T-helper 2 cell treated with Interferon-gamma antibody and Interleukin-4, amounts not matched to agents 5 μg/mL and 100 μg/mL, for 36 hours (primary cell): ENCODE measurements around the gene RPL14.

Source experiments
- DNase-seq: peaks from one replicate; pipeline ENCODE4 v3.0.0; 2021; ENCODE audit warnings: low spot score
- H3K27ac Mint-ChIP-seq: one replicate; pipeline ENCODE4 v1.8.0; 2021; ENCODE audit warnings: mild to moderate bottlenecking, mixed read lengths
- H3K27me3 Mint-ChIP-seq: one replicate; pipeline ENCODE4 v1.8.0; 2021; ENCODE audit warnings: low read depth, mixed read lengths
- H3K36me3 Mint-ChIP-seq: one replicate; pipeline ENCODE4 v1.8.0; 2021; ENCODE audit warnings: low read depth, mixed read lengths
- H3K4me1 Mint-ChIP-seq: one replicate; pipeline ENCODE4 v1.8.0; 2021; ENCODE audit warnings: low read depth, mixed read lengths
- H3K4me3 Mint-ChIP-seq: one replicate; pipeline ENCODE4 v1.8.0; 2022; ENCODE audit warnings: mild to moderate bottlenecking, moderate library complexity, mixed read lengths
- H3K9me3 Mint-ChIP-seq: one replicate; pipeline ENCODE4 v1.8.0; 2021; ENCODE audit warnings: mixed read lengths

Gene RPL14

GRCh38 chr3:40476478-40477470 lies 19.6 kb downstream of the RPL14 start, which contains the start of gene ZNF619:
TSS of gene ZNF619 (plus strand) at chr3:40477122. CDS start at chr3:40477980, 858 bp downstream.
- Mint-ChIP-seq H3K4me1 (peaks cover 23% of the 10 kb centered on the region), H3K36me3 (peaks cover 20% of the 10 kb centered on the region), H3K9me3 (no peaks in the 10 kb centered on the region), H3K27ac (peak within 1 kb of the TSS; percentile 87), H3K4me3 (peak within 1 kb of the TSS; percentile 89), H3K27me3 (peaks cover 2% of the 10 kb centered on the region)
- peak; percentile 52 for DNase-seq

GRCh38 chr3:40477666-40478065 lies 20.5 kb downstream of the RPL14 start:
- Mint-ChIP-seq H3K9me3 (no peaks in the 10 kb centered on the region), H3K27ac (peak overlapping the region; percentile 87), H3K36me3 (peaks cover 26% of the 10 kb centered on the region), H3K27me3 (peaks cover 2% of the 10 kb centered on the region), H3K4me3 (peak overlapping the region; percentile 89), H3K4me1 (peaks cover 32% of the 10 kb centered on the region)
- no peak for DNase-seq

GRCh38 chr3:40487172-40487571 lies 30.0 kb downstream of the RPL14 start:
- Mint-ChIP-seq H3K4me3 (no peak overlapping the region), H3K27me3 (no peaks in the 10 kb centered on the region), H3K9me3 (peaks cover 35% of the 10 kb centered on the region), H3K27ac (no peak overlapping the region), H3K4me1 (peaks cover 11% of the 10 kb centered on the region), H3K36me3 (peaks cover 48% of the 10 kb centered on the region)
- DNase-seq, result no peak

- H3K27ac Mint-ChIP-seq, result no peak overlapping the region
- peaks cover 28% of the 10 kb centered on the region for H3K36me3 Mint-ChIP-seq
- DNase-seq, result no peak
- no peaks in the 10 kb centered on the region for H3K4me1 Mint-ChIP-seq
- peaks cover 2% of the 10 kb centered on the region for H3K27me3 Mint-ChIP-seq
- H3K9me3 Mint-ChIP-seq, result peaks cover 29% of the 10 kb centered on the region
- no peak overlapping the region for H3K4me3 Mint-ChIP-seq
These were observed 33.8 kb downstream of the RPL14 start for GRCh38 chr3:40490916-40491315.

GRCh38 chr3:40494698-40495097 lies 37.6 kb downstream of the RPL14 start:
- Mint-ChIP-seq H3K36me3 (peaks cover 4% of the 10 kb centered on the region), H3K4me3 (no peak overlapping the region), H3K9me3 (peaks cover 5% of the 10 kb centered on the region), H3K27me3 (peaks cover 6% of the 10 kb centered on the region), H3K4me1 (no peaks in the 10 kb centered on the region), H3K27ac (no peak overlapping the region)
- DNase-seq, result no peak

- no peak for DNase-seq
- Mint-ChIP-seq H3K9me3 (no peaks in the 10 kb centered on the region), H3K4me1 (no peaks in the 10 kb centered on the region), H3K27me3 (peaks cover 6% of the 10 kb centered on the region), H3K4me3 (no peak overlapping the region), H3K27ac (no peak overlapping the region), H3K36me3 (peaks cover 1% of the 10 kb centered on the region)
These were observed 40.1 kb downstream of the RPL14 start for GRCh38 chr3:40497288-40497687.

DNA sequence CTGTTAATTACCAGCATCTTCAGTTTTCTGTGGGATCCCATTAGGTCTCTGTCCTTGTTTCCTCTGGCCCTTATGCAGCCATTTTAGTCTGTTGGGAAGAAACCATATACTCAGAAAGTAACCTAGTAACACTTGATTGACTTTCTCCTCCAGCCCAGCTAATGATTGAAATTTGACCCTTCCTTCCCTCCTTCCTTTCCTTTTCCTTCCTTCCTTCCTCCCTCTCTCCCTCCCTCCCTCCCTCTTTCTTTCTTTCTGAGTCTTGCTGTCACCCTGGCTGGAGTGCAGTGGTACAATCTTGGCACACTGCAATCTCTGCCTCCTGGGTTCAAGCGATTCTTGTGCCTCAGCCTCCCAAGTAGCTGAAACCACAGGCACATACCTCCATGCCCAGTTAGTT lies 42.8 kb downstream of the RPL14 start:
- no peaks in the 10 kb centered on the region for H3K9me3 Mint-ChIP-seq
- no peak for DNase-seq
- peaks cover 1% of the 10 kb centered on the region for H3K36me3 Mint-ChIP-seq
- H3K27ac Mint-ChIP-seq, result no peak overlapping the region
- peaks cover 8% of the 10 kb centered on the region for H3K27me3 Mint-ChIP-seq
- no peaks in the 10 kb centered on the region for H3K4me1 Mint-ChIP-seq
- H3K4me3 Mint-ChIP-seq, result no peak overlapping the region

GRCh38 chr3:40502034-40502433 lies 44.9 kb downstream of the RPL14 start:
- Mint-ChIP-seq H3K36me3 (peaks cover 1% of the 10 kb centered on the region), H3K27ac (no peak overlapping the region), H3K9me3 (no peaks in the 10 kb centered on the region), H3K4me3 (no peak overlapping the region), H3K4me1 (peaks cover 7% of the 10 kb centered on the region), H3K27me3 (peaks cover 7% of the 10 kb centered on the region)
- DNase-seq, result no peak

DNA sequence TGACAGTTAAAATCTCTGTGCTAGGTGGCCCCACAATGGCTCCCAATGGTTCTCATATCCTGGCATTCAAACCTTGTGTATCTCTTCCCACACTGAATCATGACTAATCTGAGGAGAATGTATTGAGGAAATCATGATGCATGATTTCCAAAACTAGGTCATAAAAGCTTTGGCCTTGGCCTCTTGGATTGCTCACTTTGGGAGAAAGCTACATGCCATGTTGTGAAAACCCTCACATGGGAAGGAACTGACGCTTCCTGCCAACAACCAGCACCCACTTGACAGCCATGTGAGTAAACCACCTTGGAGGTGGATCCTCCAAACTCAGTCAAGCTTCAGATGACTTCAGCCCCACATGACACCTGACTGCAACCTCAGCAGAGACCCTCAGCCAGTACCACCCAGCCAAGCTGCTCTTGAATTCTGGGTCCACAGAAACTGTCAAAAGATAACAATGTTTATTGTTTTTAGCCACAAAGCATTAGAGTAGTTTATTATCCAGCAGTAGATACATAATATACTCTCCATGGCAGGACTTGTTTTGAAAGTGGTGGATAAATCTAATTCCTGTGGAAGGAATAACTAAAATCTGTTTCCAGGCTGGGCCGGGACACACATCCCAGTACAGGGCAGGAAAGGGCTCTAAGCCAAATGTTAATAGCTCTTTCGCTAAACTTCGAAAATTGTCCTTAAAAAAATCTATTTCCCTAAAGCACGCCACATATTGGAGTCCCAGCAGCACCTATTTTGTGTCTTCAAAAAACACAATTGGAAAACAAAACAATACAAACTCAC lies 47.7 kb downstream of the RPL14 start:
- Mint-ChIP-seq H3K4me3 (peak overlapping the region; percentile 96), H3K36me3 (peaks cover 6% of the 10 kb centered on the region), H3K9me3 (no peaks in the 10 kb centered on the region), H3K4me1 (peaks cover 16% of the 10 kb centered on the region), H3K27me3 (peaks cover 2% of the 10 kb centered on the region), H3K27ac (peak overlapping the region; percentile 41)
- no peak for DNase-seq

DNA sequence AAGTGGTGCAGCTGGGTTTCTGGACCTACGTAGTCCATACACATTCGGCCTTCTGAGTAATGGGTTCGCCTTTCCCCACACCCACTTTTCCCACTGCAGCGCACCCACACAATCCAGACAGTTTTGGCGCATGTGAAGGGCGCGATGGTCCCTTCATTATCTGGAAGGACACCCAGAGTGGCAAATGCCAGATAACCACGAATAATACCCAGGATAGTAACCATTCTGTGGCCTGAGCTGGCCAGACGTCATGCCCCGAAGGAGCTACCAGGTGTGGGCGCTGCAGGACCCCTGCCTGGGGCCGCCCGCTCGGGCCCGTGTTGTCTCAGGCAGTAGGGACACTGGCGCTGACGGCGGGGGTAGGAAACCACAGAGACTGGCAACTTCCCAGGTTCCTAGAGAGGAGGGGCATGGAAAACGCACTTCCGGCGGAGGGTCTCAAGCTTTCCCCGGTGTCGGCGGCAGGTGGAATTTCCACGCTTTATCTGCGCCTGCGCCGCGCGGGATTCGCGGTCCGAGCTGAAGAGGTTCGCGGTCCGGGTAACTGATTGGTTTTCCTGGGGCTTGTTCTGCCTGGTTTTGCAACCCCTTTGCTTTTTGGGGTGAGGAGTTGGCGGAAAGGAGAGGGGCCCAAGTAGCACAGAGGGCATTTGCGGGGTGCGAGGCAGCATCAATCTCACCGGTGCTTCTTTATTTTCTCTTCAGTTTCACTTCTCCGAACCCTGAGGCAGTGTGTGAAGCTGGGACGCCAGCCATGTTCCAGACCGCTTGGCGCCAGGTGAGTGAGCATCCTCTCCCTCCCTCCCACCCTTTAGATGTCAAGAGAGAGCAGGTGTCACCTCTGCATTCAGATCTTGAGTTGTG lies 48.7 kb downstream of the RPL14 start, which contains the start of gene ZNF620:
Gene ZNF620, plus strand, starts transcription at position 441 of the 864 bp plus-strand sequence. Its CDS starts 314 bp downstream, at position 755.
- H3K27me3 Mint-ChIP-seq, result peaks cover 2% of the 10 kb centered on the region
- H3K4me3 Mint-ChIP-seq, result peak within 1 kb of the TSS; percentile 96
- peak; percentile 46 for DNase-seq
- peaks cover 16% of the 10 kb centered on the region for H3K4me1 Mint-ChIP-seq
- peaks cover 12% of the 10 kb centered on the region for H3K36me3 Mint-ChIP-seq
- H3K9me3 Mint-ChIP-seq, result no peaks in the 10 kb centered on the region
- peak within 1 kb of the TSS; percentile 83 for H3K27ac Mint-ChIP-seq

DNA sequence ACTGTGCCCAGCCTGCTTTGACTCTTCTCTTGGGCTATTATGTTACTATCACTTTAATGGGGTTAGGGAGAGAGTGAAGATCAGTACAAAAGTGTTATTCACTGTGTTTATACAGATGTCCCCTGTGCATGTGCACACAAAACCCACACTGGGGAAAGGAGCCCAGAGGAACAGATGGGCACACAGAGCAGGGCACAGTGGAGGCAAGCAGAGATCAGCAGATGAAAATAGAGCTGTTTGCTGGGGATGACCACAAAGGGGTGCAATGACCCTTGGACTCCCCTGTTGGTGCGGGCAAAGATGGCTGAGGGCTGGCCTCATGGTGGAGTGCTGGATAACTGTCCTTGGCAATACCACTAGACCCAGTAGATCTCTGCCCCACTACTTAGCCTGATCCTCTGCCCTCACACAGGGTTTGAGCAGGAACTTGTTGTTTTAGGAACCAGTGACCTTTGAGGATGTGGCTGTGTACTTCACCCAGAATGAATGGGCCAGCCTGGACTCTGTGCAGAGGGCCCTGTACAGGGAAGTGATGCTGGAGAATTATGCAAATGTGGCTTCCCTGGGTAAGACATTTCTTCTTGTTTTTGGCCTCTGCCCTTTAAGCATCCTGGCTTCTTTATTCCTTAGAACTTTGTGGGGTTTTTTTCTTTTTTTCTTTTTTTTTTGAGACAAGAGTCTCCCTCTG lies 54.0 kb downstream of the RPL14 start:
- no peak for DNase-seq
- H3K36me3 Mint-ChIP-seq, result peaks cover 27% of the 10 kb centered on the region
- peaks cover 16% of the 10 kb centered on the region for H3K4me1 Mint-ChIP-seq
- H3K27me3 Mint-ChIP-seq, result no peaks in the 10 kb centered on the region
- H3K4me3 Mint-ChIP-seq, result no peak overlapping the region
- no peaks in the 10 kb centered on the region for H3K9me3 Mint-ChIP-seq
- H3K27ac Mint-ChIP-seq, result no peak overlapping the region

GRCh38 chr3:40516201-40516600 lies 59.1 kb downstream of the RPL14 start:
- no peak for DNase-seq
- no peak overlapping the region for H3K27ac Mint-ChIP-seq
- no peaks in the 10 kb centered on the region for H3K4me1 Mint-ChIP-seq
- H3K9me3 Mint-ChIP-seq, result no peaks in the 10 kb centered on the region
- H3K27me3 Mint-ChIP-seq, result no peaks in the 10 kb centered on the region
- peaks cover 16% of the 10 kb centered on the region for H3K36me3 Mint-ChIP-seq
- no peak overlapping the region for H3K4me3 Mint-ChIP-seq

DNA sequence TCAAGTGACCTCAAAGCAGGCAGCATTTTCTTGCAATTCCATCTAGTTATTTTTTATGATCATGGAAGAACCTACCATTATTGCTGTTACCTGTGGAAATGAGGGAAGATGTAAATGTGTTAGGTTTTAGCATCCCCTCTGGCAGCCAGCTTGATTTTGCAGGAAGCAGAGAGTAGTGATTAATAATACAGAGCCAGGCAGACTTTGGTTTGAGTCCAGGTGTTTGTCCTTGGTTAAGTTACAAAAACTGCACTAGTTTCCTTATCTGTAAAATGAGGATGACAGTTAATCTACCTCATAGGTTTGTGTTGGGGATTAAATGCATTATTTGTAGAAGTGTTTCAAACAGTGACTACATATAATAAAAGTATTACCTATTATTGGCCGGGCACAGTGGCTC lies 60.9 kb downstream of the RPL14 start:
- Mint-ChIP-seq H3K36me3 (peaks cover 14% of the 10 kb centered on the region), H3K4me1 (no peaks in the 10 kb centered on the region), H3K9me3 (no peaks in the 10 kb centered on the region)

More for the DNA sequence above, 60.9 kb downstream of the RPL14 start:
- H3K27me3 Mint-ChIP-seq, result no peaks in the 10 kb centered on the region
- no peak overlapping the region for H3K27ac Mint-ChIP-seq
- no peak for DNase-seq
- H3K4me3 Mint-ChIP-seq, result no peak overlapping the region
